Esophagus squamous epithelium (tissue), 4 donors: ENCODE data around the gene ATN1.

Experiments
- CTCF ChIP-seq, 6 experiments: fragments of 450-650 bp in 4 of 6; fragments of 200-600 bp in 2 of 6; sonication (generic) in 2 of 6; IDR thresholded peaks; one replicate each; pipeline ENCODE4 v1.5.1; 2016 to 2019; ENCODE audit warnings: antibody characterized with exemption in 6 of 6, mild to moderate bottlenecking in 4 of 6, moderate library complexity in 4 of 6
- POLR2A ChIP-seq, 4 donors: fragments of 450-650 bp; IDR thresholded peaks; one replicate each; pipeline ENCODE4 v1.6.1; 2017; ENCODE audit warnings: antibody characterized with exemption in 4 of 4, mild to moderate bottlenecking in 4 of 4, moderate library complexity in 3 of 4

- TF ChIP-seq CTCF (IDR thresholded peaks at IDR 0.05): no peak
- TF ChIP-seq POLR2A (IDR thresholded peaks at IDR 0.05): no peak
Measured at GRCh38 chr12:6891646-6892001, 36.1 kb upstream of the ATN1 start.
